OCI-LY7 (cell line): ENCODE measurements around the gene DYNLRB1. TPM values are rescaled to one million over a fixed set of nuclear protein-coding genes. Genes with fewer than 3 reads are reported as not detected.
A peak's percentile ranks its signal among the peaks of the same experiment; 100 is the strongest.

Source experiments
- BruUV-seq: library from RNA; stranded (reverse); fragments of 400-500 nt; replicated peaks from 2 replicates; lab custom pipeline; 2021; lab: Mats Ljungman, UMichigan
- CTCF ChIA-PET: fragments of 300-600 bp; sonication (Branson Sonifier 250); formaldehyde crosslinking; loops from one replicate; lab custom pipeline; 2022; ENCODE audit warnings: antibody characterized with exemption; ENCODE audit not compliant: unreplicated experiment; lab: Charles Lee
- POLR2A ChIA-PET: fragments of 300-600 bp; sonication (Branson Sonifier 250); formaldehyde crosslinking; loops from one replicate; lab custom pipeline; 2022; ENCODE audit warnings: antibody characterized with exemption; lab: Charles Lee
- DNase-seq: peaks from one replicate; pipeline ENCODE4 v3.0.0-alpha.2; 2015; ENCODE audit warnings: low spot score
- H2AFZ ChIP-seq: fragments of 200-600 bp; sonication (generic), shearing (Covaris generic); 2 replicates; pipeline ENCODE4 v1.6.1; 2014; ENCODE audit warnings: mild to moderate bottlenecking, antibody characterized with exemption, low read length, moderate library complexity
- H3K27ac ChIP-seq: fragments of 200-600 bp; sonication (generic); 2 replicates; pipeline ENCODE4 v1.5.1; 2014; ENCODE audit warnings: mixed run types, low read depth, mild to moderate bottlenecking, moderate library complexity, low read length, inconsistent platforms; ENCODE audit not compliant: poor library complexity, severe bottlenecking
- H3K36me3 ChIP-seq: fragments of 200-600 bp; sonication (generic); 2 replicates; pipeline ENCODE4 v1.6.1; 2014; ENCODE audit warnings: mild to moderate bottlenecking, antibody characterized with exemption, low read length, moderate library complexity, mixed read lengths; ENCODE audit not compliant: insufficient read depth
- H3K4me1 ChIP-seq: fragments of 200-600 bp; sonication (generic); 2 replicates; pipeline ENCODE4 v1.5.1; 2014; ENCODE audit warnings: mild to moderate bottlenecking, low read length; ENCODE audit not compliant: insufficient read depth, poor library complexity, severe bottlenecking
- H3K4me2 ChIP-seq: fragments of 200-600 bp; sonication (generic); 2 replicates; pipeline ENCODE4 v1.6.1; 2014; ENCODE audit warnings: mild to moderate bottlenecking, low read length
- H3K4me3 ChIP-seq: fragments of 200-600 bp; sonication (generic); 2 replicates; pipeline ENCODE4 v1.5.1; 2014; ENCODE audit warnings: mild to moderate bottlenecking, low read depth, low read length; ENCODE audit not compliant: poor library complexity, severe bottlenecking
- H3K79me2 ChIP-seq: fragments of 200-600 bp; sonication (generic); 2 replicates; pipeline ENCODE4 v1.6.1; 2016; ENCODE audit warnings: low read depth, mild to moderate bottlenecking, low read length, moderate library complexity, mixed read lengths; ENCODE audit not compliant: insufficient read depth
- H3K9me2 ChIP-seq: fragments of 200-600 bp; sonication (generic); 2 replicates; pipeline ENCODE4 v1.6.1; 2016; ENCODE audit warnings: mild to moderate bottlenecking, low read length, mixed read lengths; ENCODE audit not compliant: insufficient read depth
- H3K9me3 ChIP-seq: fragments of 200-600 bp; sonication (generic); 2 replicates; pipeline ENCODE4 v1.6.1; 2014; ENCODE audit warnings: mild to moderate bottlenecking, mixed run types, low read length, mixed read lengths
- H4K20me1 ChIP-seq: fragments of 200-600 bp; sonication (generic); 2 replicates; pipeline ENCODE4 v1.6.1; 2014; ENCODE audit warnings: mild to moderate bottlenecking, antibody characterized with exemption, low read length, moderate library complexity, mixed read lengths; ENCODE audit not compliant: insufficient read depth
- EZH2phosphoT487 ChIP-seq: fragments of 200-600 bp; sonication (generic); IDR thresholded peaks from 2 replicates; pipeline ENCODE4 v1.6.1; 2018; ENCODE audit warnings: low read depth, borderline replicate concordance, mild to moderate bottlenecking, mixed run types, antibody characterized with exemption, low read length, moderate library complexity, mixed read lengths
- intact Hi-C: fragments of 100-400 bp; cut with micrococcal nuclease; formaldehyde crosslinking; loops from one replicate; pipeline ENCODE4 v1.10.0; 2022; ENCODE audit not compliant: unreplicated experiment
- total RNA-seq, 2 experiments: library from RNA; depleted of rRNA in 1 of 2; stranded (reverse); fragments of >200 nt in 1 of 2; shearing (Covaris generic) in 1 of 2; gene quantifications; 2 replicates each; pipeline ENCODE4 v1.2.3, GENCODE V29; 2014 to 2022
- TF ChIP-seq, protein P1 (sequence below): fragments of 200-600 bp; sonication (generic); conservative IDR thresholded peaks from 2 replicates; pipeline ENCODE4 v1.5.1; 2014; ENCODE audit warnings: mild to moderate bottlenecking, antibody characterized with exemption, low read length, moderate library complexity, mixed read lengths

DYNLRB1 gene
- total RNA-seq, 2 experiments from 2014 or later, result 94.2 to 128 TPM

DNA sequence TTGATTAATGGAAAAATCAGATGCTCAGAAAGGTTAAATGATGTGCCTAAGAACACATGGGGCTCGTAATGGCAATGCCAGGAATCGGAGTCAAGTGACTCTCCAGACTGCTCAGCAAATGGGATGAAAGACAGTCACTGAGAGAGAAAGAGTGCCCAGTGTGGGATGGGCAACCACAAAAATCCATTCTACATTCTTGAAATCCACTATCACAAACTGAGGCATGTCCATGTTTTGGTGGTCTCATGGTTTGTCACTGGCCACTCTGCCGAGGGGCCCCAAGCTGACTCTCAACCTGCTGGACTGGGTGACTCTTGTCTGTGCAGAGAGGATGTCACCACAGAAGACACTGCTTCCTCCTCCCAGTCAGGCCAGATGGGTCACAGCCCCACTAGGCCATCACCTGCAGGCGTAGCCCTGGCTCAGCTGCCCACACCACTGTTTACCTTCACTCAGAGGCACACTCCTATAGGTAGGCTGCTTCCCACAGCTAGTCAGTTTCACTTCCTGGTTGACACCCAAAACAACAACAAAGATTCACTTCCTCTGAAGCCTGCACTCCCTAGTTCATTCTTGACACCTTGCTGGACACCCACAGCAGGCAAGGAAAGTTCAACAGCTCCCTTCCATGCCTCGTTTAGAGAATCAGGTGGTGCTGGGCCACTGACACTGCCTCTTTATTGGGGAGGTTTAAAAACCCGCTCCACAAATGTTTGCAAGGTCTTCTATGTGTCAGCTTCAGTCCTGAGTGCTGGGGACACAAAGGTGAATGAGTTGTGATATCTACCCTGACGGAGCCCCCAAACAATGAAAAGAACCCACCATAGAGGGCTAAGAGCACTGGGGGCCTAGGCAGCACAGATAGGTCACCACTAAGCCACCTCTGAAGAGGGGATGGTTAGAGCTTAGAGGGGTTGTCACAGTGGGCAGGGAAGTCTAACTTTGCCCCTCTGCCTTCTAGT lies 64.0 kb downstream of the DYNLRB1 start:
- peak; percentile 72 for DNase-seq
- intact Hi-C loops, result no loop called here
- no peak overlapping the region for H2AFZ ChIP-seq
- no peaks in the 10 kb centered on the region for H3K79me2 ChIP-seq
- H4K20me1 ChIP-seq, result no peaks in the 10 kb centered on the region
- H3K27ac ChIP-seq, result peak overlapping the region; percentile 2
- H3K36me3 ChIP-seq, result peaks cover 35% of the 10 kb centered on the region
- H3K9me3 ChIP-seq, result no peaks in the 10 kb centered on the region
- peak overlapping the region; percentile 15; the same call in 1 of the 2 replicates for H3K4me2 ChIP-seq
- ChIA-PET POLR2A (interaction anchor here (1.0 kb wide), 1 partner anchor 10 kb away, joined by 3 read pairs; no protein-coding TSS in a partner anchor), CTCF (no interaction called here)
- no peak overlapping the region for H3K4me3 ChIP-seq
- BruUV-seq, result no TSS peak
- no peaks in the 10 kb centered on the region for H3K9me2 ChIP-seq
- peaks cover 10% of the 10 kb centered on the region for H3K4me1 ChIP-seq
- TF ChIP-seq, protein P1, sequence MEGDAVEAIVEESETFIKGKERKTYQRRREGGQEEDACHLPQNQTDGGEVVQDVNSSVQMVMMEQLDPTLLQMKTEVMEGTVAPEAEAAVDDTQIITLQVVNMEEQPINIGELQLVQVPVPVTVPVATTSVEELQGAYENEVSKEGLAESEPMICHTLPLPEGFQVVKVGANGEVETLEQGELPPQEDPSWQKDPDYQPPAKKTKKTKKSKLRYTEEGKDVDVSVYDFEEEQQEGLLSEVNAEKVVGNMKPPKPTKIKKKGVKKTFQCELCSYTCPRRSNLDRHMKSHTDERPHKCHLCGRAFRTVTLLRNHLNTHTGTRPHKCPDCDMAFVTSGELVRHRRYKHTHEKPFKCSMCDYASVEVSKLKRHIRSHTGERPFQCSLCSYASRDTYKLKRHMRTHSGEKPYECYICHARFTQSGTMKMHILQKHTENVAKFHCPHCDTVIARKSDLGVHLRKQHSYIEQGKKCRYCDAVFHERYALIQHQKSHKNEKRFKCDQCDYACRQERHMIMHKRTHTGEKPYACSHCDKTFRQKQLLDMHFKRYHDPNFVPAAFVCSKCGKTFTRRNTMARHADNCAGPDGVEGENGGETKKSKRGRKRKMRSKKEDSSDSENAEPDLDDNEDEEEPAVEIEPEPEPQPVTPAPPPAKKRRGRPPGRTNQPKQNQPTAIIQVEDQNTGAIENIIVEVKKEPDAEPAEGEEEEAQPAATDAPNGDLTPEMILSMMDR, result no peak
- no peak for TF ChIP-seq EZH2phosphoT487

DNA sequence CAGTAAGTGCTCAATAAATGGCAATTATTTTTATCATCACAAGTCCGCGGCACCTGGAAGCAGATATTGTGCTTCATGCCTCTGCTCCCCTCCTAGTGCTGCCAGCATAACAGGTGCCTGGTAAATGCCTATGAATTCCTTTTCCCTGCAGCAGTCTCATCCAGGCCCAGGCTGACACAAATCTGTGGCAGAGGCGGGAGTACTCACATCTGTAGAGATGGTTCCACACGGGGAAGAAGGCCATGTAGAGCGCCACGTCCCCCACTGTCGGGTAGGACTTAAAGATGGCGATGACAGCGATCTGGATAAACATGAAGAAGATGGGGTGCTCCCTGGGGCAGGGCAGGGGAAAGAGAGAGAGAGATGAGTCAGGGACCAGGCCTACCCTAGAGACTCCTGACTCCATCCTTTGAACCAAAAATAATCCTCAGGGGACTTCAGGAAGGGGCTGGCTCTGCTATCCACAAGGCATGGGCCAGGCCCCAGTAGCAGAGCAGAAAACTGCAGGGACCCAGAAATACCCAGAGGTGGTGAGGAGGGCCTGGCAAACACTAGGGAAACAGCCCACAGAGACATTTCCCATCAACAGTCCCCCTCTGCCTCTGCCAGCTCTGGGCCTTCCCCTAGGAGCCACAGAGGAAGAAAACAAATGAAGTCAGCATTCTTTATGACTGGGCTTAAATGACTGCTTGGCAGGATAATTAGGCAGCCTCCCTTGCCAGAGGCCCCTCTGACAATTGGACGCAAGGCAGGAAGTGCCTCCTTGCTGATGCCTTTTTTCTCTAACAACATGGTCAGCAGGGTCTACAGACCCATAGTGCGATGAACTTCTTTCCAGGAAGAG lies 65.3 kb downstream of the DYNLRB1 start:
- no peak overlapping the region for H3K4me3 ChIP-seq
- TF ChIP-seq, protein P1, result no peak
- no peak for TF ChIP-seq EZH2phosphoT487
- no peak for DNase-seq
- no TSS peak for BruUV-seq
- no peak overlapping the region for H3K4me2 ChIP-seq
- intact Hi-C loops, result no loop called here
- no peaks in the 10 kb centered on the region for H4K20me1 ChIP-seq
- ChIA-PET POLR2A (interaction anchor here (1.0 kb wide), 1 partner anchor 9 kb away, joined by 3 read pairs; no protein-coding TSS in a partner anchor), CTCF (no interaction called here)
- peaks cover 10% of the 10 kb centered on the region for H3K4me1 ChIP-seq
- no peaks in the 10 kb centered on the region for H3K9me2 ChIP-seq
- H3K36me3 ChIP-seq, result peaks cover 42% of the 10 kb centered on the region
- H3K27ac ChIP-seq, result no peak overlapping the region
- no peaks in the 10 kb centered on the region for H3K9me3 ChIP-seq
- no peaks in the 10 kb centered on the region for H3K79me2 ChIP-seq
- no peak overlapping the region for H2AFZ ChIP-seq
